Glutamatergic neuron (in vitro differentiated cells): ENCODE data around the gene ELN. TPM values are rescaled to one million over a fixed set of nuclear protein-coding genes. Genes with fewer than 3 reads are reported as not detected.
A peak's percentile ranks its signal among the peaks of the same experiment; 100 is the strongest.
"Not testable (repeated sequence)": the region's sequence is repeated elsewhere in the genome, so short reads cannot be mapped to it uniquely, and the experiment has no call there.

Experiments
- DNase-seq: peaks from one replicate; pipeline ENCODE4 v3.0.0; 2022
- H3K27ac Mint-ChIP-seq: one replicate; pipeline ENCODE4 v1.8.0; 2020; ENCODE audit warnings: mild to moderate bottlenecking, mixed read lengths, inconsistent platforms; ENCODE audit not compliant: unreplicated experiment
- H3K27me3 Mint-ChIP-seq: one replicate; pipeline ENCODE4 v1.8.0; 2020; ENCODE audit warnings: mild to moderate bottlenecking, moderate library complexity, mixed read lengths, inconsistent platforms; ENCODE audit not compliant: unreplicated experiment
- H3K36me3 Mint-ChIP-seq: one replicate; pipeline ENCODE4 v1.8.0; 2020; ENCODE audit warnings: mild to moderate bottlenecking, mixed read lengths, inconsistent platforms; ENCODE audit not compliant: unreplicated experiment
- H3K4me1 Mint-ChIP-seq: one replicate; pipeline ENCODE4 v1.8.0; 2020; ENCODE audit warnings: mild to moderate bottlenecking, low read depth, mixed read lengths, inconsistent platforms; ENCODE audit not compliant: unreplicated experiment
- H3K4me3 Mint-ChIP-seq: one replicate; pipeline ENCODE4 v1.8.0; 2020; ENCODE audit warnings: mild to moderate bottlenecking, mixed read lengths, inconsistent platforms; ENCODE audit not compliant: unreplicated experiment
- H3K9me3 Mint-ChIP-seq: one replicate; pipeline ENCODE4 v1.8.0; 2020; ENCODE audit warnings: mild to moderate bottlenecking, moderate library complexity, mixed read lengths, inconsistent platforms; ENCODE audit not compliant: unreplicated experiment
- CTCF ChIP-seq: fragments of 200-600 bp; sonication (generic); IDR thresholded peaks from one replicate; pipeline ENCODE4 v1.5.0; 2021; ENCODE audit not compliant: partially characterized antibody, unreplicated experiment
- total RNA-seq: library from RNA; stranded (reverse); fragmentation: NEBNext Ultra II Directional; extraction: Animal tissue kit (Norgen Biotek cat#: 25700); gene quantifications from one replicate; pipeline ENCODE4 v1.2.1, GENCODE V29; 2021; ENCODE audit not compliant: unreplicated experiment

Gene ELN
- total RNA-seq, 1 donor from 2014 or later: 3.7 TPM

- H3K27ac Mint-ChIP-seq: no peak overlapping the region
- H3K4me3 Mint-ChIP-seq: no peak overlapping the region
- H3K9me3 Mint-ChIP-seq: no peaks in the 10 kb centered on the region
- peaks cover 9% of the 10 kb centered on the region for H3K27me3 Mint-ChIP-seq
- no peak for TF ChIP-seq CTCF
- H3K36me3 Mint-ChIP-seq: no peaks in the 10 kb centered on the region
- no peak for DNase-seq
- H3K4me1 Mint-ChIP-seq: peaks cover 3% of the 10 kb centered on the region
Measured at GRCh38 chr7:74040791-74041520, 13.0 kb downstream of the ELN start.

- no peak for TF ChIP-seq CTCF
- H3K4me3 Mint-ChIP-seq: no peak overlapping the region
- peak overlapping the region; percentile 52 for H3K27ac Mint-ChIP-seq
- H3K36me3 Mint-ChIP-seq: no peaks in the 10 kb centered on the region
- peaks cover 3% of the 10 kb centered on the region for H3K4me1 Mint-ChIP-seq
- no peaks in the 10 kb centered on the region for H3K9me3 Mint-ChIP-seq
- no peak for DNase-seq
- peaks cover 8% of the 10 kb centered on the region for H3K27me3 Mint-ChIP-seq
Measured at GRCh38 chr7:74042746-74043522, 15.0 kb downstream of the ELN start.

- H3K36me3 Mint-ChIP-seq: no peaks in the 10 kb centered on the region
- no peaks in the 10 kb centered on the region for H3K9me3 Mint-ChIP-seq
- H3K27ac Mint-ChIP-seq: peak overlapping the region; percentile 52
- no peak for TF ChIP-seq CTCF
- H3K4me1 Mint-ChIP-seq: peaks cover 3% of the 10 kb centered on the region
- H3K4me3 Mint-ChIP-seq: no peak overlapping the region
- no peak for DNase-seq
- peaks cover 7% of the 10 kb centered on the region for H3K27me3 Mint-ChIP-seq
Measured at GRCh38 chr7:74043523-74043951, 15.6 kb downstream of the ELN start.

- DNase-seq: no peak
Measured at GRCh38 chr7:74044366-74045350, 16.7 kb downstream of the ELN start.

GRCh38 chr7:74046581-74046980 is 18.6 kb downstream of the ELN start:
- not testable (repeated sequence) for H3K36me3 Mint-ChIP-seq, H3K27ac Mint-ChIP-seq, H3K9me3 Mint-ChIP-seq, H3K27me3 Mint-ChIP-seq, H3K4me3 Mint-ChIP-seq, H3K4me1 Mint-ChIP-seq, DNase-seq

More at GRCh38 chr7:74044366-74045350, 16.7 kb downstream of the ELN start:
- H3K36me3 Mint-ChIP-seq: no peaks in the 10 kb centered on the region
- no peak for TF ChIP-seq CTCF
- H3K27ac Mint-ChIP-seq: no peak overlapping the region
- peaks cover 7% of the 10 kb centered on the region for H3K27me3 Mint-ChIP-seq
- H3K9me3 Mint-ChIP-seq: no peaks in the 10 kb centered on the region
- H3K4me1 Mint-ChIP-seq: peaks cover 3% of the 10 kb centered on the region
- no peak overlapping the region for H3K4me3 Mint-ChIP-seq
